HEK293 (cell line): ENCODE results near the gene IGFBPL1.

Experiments
- KLF16 ChIP-seq: fragments of 450-650 bp; formaldehyde crosslinking; IDR thresholded peaks from 2 replicates; pipeline ENCODE4 v1.5.1; 2017; ENCODE audit warnings: missing biosample characterization, missing genetic modification characterization
- ZFHX2 ChIP-seq: fragments of 450-650 bp; formaldehyde crosslinking; conservative IDR thresholded peaks from 2 replicates; pipeline ENCODE4 v1.5.1; 2016; ENCODE audit warnings: missing biosample characterization, missing genetic modification characterization
- ZNF174 ChIP-seq: fragments of 450-650 bp; formaldehyde crosslinking; IDR thresholded peaks from 2 replicates; pipeline ENCODE4 v1.5.0; 2017; ENCODE audit warnings: missing biosample characterization, mild to moderate bottlenecking, missing genetic modification characterization
- ZNF792 ChIP-seq: fragments of 450-650 bp; formaldehyde crosslinking; IDR thresholded peaks from 2 replicates; pipeline ENCODE4 v1.5.1; 2016; ENCODE audit warnings: missing biosample characterization, missing genetic modification characterization
- TF ChIP-seq, protein P1 (sequence below): fragments of 450-650 bp; formaldehyde crosslinking; IDR thresholded peaks from 2 replicates; pipeline ENCODE4 v1.5.1; 2016; ENCODE audit warnings: missing biosample characterization, missing genetic modification characterization
- TF ChIP-seq, protein P2 (sequence below): fragments of 450-650 bp; formaldehyde crosslinking; IDR thresholded peaks from 2 replicates; pipeline ENCODE4 v1.5.1; 2016; ENCODE audit warnings: missing biosample characterization, missing genetic modification characterization
- TF ChIP-seq, protein P3 (sequence below): fragments of 450-650 bp; formaldehyde crosslinking; IDR thresholded peaks from 2 replicates; pipeline ENCODE4 v1.5.1; 2016; ENCODE audit warnings: missing biosample characterization, missing genetic modification characterization

DNA sequence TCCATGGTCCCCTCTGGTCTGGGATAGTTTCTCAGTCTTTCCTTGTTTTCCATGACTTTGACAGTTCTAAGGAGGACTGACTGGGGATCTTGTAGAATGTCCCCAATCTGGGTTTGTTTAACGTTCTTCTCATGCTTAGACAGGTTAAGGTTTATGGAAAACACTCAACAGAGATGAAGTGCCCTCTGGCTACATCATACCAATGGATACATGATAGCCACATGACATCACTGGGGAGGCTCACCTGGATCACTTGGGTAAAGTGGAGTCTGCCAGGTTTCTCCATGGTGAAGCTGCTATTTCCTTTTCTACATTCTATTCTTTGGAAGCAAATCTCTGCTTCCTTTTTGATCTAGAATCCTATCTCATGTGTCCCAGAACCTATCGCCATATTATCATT is 55.5 kb downstream of the IGFBPL1 start:
- TF ChIP-seq, protein P1, sequence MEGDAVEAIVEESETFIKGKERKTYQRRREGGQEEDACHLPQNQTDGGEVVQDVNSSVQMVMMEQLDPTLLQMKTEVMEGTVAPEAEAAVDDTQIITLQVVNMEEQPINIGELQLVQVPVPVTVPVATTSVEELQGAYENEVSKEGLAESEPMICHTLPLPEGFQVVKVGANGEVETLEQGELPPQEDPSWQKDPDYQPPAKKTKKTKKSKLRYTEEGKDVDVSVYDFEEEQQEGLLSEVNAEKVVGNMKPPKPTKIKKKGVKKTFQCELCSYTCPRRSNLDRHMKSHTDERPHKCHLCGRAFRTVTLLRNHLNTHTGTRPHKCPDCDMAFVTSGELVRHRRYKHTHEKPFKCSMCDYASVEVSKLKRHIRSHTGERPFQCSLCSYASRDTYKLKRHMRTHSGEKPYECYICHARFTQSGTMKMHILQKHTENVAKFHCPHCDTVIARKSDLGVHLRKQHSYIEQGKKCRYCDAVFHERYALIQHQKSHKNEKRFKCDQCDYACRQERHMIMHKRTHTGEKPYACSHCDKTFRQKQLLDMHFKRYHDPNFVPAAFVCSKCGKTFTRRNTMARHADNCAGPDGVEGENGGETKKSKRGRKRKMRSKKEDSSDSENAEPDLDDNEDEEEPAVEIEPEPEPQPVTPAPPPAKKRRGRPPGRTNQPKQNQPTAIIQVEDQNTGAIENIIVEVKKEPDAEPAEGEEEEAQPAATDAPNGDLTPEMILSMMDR (tag by site-specific recombination) = no peak
- no peak for TF ChIP-seq ZFHX2
- TF ChIP-seq ZNF174 (tag by site-specific recombination) = no peak
- TF ChIP-seq KLF16 (tag by site-specific recombination) = no peak
- no peak for TF ChIP-seq ZNF792
- TF ChIP-seq, protein P2, sequence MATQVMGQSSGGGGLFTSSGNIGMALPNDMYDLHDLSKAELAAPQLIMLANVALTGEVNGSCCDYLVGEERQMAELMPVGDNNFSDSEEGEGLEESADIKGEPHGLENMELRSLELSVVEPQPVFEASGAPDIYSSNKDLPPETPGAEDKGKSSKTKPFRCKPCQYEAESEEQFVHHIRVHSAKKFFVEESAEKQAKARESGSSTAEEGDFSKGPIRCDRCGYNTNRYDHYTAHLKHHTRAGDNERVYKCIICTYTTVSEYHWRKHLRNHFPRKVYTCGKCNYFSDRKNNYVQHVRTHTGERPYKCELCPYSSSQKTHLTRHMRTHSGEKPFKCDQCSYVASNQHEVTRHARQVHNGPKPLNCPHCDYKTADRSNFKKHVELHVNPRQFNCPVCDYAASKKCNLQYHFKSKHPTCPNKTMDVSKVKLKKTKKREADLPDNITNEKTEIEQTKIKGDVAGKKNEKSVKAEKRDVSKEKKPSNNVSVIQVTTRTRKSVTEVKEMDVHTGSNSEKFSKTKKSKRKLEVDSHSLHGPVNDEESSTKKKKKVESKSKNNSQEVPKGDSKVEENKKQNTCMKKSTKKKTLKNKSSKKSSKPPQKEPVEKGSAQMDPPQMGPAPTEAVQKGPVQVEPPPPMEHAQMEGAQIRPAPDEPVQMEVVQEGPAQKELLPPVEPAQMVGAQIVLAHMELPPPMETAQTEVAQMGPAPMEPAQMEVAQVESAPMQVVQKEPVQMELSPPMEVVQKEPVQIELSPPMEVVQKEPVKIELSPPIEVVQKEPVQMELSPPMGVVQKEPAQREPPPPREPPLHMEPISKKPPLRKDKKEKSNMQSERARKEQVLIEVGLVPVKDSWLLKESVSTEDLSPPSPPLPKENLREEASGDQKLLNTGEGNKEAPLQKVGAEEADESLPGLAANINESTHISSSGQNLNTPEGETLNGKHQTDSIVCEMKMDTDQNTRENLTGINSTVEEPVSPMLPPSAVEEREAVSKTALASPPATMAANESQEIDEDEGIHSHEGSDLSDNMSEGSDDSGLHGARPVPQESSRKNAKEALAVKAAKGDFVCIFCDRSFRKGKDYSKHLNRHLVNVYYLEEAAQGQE = no peak
- TF ChIP-seq, protein P3, sequence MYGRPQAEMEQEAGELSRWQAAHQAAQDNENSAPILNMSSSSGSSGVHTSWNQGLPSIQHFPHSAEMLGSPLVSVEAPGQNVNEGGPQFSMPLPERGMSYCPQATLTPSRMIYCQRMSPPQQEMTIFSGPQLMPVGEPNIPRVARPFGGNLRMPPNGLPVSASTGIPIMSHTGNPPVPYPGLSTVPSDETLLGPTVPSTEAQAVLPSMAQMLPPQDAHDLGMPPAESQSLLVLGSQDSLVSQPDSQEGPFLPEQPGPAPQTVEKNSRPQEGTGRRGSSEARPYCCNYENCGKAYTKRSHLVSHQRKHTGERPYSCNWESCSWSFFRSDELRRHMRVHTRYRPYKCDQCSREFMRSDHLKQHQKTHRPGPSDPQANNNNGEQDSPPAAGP (tag by site-specific recombination) = no peak
